ENCODE results near the gene TNIP1.

The TNIP1 gene

DNA sequence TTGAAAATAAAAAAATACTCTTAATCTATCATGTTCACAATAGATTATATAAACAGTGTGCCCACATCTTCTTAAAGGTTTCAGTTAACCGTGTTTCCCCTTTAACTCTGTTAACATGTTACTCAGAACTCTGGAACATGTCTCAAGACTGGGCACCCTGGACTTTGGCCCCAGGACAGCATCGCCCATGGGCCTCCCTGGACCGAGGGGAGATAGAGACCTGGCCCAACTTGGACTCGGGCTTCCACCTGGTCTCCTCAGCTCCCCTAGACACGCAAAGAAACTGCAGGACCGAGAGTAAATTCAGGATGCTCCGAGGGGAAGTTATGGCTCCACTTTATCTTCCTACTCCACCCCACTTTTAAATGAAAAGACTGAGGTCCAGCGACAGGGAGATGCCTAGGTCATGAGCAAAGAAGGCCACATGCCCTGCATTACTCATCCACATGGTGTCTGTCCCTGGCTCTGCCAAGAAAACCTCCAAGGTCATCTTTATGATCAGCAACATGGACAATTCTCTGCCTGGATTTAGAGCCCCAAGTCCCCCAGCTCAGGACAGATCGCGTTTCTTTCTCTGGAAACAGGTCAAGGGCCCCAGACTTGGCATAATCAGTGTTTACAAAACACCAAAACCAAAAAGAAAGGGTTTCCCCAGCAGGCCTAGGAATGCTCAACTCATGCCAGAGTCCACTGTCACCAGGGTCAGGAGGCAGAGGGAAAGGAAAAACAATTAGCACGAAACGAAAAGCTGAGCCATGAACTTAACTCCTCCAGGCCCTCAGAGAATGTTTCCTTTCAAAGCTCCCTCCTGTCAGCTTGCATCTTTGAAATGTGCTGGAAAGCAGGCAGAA, 43.0 kb downstream of the TNIP1 start:
- DNase-seq = no peak

DNA sequence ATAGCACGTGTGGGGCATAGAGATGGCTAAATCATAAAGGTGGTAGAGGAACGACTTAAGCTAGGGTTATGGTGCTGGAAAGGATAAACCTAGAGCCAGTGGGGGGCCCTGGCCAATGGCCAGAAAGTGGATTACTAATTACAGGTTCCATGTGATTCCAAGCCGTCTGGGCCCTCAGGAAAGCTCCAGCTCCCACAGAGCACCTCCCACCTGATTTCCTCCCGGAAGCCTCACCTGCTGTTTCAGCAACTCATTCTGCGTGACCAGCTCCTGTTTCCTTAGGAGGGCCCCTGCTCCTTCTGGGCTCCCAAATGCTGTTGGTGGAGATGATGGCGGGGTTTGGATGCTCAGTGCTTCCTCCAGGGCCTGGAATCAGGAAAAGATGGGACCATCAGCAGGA, 44.3 kb downstream of the TNIP1 start:
- DNase-seq = no peak

DNA sequence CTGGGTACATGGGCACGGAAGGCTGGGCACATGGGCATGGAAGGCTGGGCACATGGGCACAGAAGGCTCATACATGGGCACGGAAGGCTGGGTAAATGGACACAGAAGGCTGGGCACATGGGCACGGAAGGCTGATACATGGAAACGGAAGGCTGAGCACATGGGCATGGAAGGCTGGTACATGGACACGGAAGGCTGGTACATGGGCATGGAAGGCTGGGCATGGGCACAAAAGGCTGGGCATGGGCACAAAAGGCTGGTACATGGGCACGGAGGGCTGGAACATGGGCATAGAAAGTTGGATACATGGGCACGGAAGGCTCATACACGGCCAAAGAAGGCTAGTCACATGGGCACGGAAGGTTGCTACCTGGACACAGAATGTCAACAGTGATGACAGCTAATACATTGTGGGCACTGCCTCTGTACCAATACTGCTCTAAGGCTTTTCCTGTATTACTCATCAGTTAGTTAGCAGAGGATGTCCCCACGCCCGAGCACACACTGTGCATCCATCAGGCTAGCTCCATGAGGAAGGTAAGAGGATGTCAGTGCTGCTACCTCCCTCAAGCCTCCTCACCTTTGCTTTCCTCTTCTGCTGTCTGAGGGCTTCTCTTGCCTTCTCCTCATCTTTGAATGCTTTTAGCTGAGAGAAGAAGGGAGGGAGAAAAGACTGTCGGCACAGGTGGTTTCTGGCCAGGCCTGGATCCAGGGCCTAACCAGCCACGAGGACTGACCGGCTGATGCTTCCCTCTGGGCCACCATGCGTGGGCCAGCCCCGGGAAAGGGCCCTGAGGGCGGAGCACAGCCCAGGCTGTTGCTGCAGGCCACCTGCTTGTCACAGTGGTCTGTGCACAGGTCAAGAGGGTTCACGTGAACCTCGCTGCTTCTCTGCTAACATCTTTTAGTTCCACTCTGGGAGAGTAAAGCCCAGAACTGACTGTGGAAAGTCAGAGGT, 46.1 kb downstream of the TNIP1 start:
- DNase-seq = no peak

DNA sequence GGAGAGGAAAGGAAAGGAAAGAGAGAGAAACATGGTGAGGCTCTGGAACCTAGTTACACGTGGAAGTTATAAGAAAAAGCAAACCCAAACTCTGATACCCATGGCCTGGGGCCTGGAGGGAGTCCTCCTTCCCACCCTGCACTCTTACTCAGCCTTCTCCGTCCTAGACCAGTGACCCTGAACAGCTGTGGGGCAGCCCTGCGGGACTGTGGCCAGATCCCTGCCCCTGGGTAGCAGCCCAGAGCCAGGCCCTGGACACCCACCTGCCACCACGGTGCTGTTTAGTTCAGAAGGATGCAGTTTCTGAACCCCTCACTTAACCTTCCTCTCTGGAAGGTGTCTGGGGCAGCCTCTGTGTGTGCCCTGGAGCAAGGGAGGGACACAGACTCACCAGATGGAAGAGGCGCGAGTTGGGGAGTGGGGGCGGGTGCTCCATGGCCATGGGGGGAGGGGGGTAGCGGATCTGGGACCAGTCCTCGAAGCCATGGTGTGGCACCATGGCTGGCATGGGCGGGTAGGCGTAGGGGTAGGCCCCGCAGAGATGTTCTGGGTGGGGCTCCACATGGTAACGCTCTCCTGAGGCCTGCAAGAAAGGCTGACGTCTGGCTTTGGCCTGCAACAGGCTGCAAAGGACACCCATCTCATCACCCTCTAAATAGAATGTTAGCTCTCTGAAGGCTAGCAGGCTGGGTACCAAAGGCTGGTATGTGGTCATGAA, 47.5 kb downstream of the TNIP1 start:
- DNase-seq = no peak

DNA sequence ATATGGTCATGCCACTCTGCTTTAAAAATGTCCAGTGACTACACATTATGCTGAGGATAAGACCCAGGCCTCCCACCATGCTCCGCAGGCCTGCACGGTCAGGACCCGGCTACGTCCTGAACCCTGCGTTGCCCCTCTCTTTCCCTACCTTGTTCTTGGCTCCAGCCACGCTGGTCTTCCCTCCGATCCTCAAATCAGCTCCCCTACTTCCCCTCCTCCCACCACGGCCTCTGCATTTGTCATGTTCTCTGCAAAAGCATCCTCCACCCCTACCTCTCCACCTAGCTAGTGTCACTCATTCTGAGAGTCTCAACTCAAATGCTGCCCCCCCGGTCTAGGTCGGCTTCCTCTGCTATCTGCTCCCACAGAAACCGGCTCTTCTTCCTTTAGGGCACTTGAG, 49.3 kb downstream of the TNIP1 start:
- DNase-seq = no peak

DNA sequence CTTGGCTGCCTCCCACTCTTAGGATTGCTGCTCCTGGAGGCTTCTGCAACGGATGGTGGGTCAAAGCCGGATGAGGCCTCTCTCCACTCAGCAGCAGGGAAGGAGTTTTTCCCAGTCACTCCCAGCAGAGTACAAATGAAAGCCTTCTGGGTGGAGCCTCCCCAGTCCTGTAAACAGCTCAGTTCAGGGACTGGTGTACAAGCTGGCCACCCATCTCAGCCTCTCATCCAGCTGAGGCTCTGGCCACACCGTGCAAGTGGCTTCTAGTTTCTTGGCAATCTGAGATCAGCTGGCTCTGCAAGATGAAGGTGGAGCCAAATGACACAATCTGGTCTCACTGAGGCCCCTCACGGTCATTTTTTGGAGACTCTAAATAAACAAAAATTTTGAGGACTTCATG, 50.5 kb downstream of the TNIP1 start:
- no peak for DNase-seq

DNA sequence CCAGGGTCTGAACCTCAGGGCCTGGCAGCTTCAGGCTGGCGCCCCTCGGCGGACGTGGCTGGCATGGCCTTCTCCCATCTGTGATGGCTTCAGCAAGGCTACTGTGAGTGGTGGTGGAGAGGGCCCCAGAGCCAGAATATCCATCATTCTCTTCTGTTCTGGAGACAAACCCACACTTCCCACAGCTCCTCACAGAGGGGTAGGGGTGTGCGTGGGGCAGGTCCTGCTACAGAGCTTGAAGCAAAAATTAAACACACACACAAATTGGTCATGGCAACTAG, 50.8 kb downstream of the TNIP1 start:
- DNase-seq = no peak

DNA sequence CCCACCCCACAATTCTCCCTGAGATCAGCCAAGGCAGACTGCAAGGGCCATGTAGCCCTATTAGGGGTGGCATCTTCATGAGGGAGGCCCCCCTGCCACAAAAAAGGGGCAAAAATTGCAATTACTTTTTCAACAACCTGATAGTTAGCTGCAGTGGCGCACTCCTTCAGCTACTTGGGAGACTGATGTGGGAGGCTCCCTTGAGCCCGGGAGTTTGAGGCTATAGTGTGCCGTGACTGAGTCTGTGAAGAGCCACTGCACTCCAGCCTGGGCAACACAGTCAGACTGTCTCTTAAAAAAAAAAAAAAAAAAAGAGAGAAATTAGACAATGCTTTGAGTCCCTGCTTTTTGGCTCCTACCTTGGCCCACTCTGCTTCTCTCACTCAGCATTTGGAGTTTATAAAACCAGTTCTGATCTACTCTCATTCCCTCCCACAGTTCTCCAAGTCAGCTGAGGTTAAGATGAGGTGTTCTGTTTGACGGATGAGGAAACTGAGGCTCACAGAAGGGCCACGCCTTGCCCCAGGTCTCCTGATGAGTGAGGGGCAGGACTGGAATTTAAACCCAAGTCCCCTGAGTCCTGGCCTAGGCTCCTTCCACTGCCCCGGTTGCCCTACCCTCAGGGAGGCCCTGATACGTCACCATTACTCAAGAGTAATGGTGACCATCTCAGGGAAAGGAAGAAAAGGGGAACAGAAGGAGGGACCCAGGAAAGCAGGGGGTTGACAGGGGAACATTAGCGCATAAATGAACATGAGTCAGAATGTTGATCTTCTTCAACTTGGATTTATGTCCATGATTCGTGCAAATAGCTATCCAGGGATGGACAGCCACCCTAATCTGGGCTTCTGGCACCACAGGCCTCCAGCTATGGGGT, 51.4 kb downstream of the TNIP1 start:
- no peak for DNase-seq

DNA sequence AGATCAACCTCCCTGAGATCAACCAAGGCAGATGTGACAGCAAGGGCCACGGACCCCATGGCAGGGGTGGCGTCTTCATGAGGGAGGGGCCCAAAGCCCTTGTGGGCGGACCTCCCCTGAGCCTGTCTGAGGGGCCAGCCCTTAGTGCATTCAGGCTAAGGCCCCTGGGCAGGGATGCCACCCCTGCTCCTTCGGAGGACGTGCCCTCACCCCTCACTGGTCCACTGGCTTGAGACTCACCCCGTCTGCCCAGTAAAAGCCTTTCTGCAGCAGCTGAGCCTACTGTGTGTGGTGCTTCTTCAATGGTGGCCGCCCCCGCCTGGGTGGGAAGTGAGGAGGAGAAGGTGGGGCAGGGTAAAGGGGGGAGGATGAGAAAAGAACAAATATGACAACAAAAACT, 52.1 kb downstream of the TNIP1 start:
- DNase-seq = no peak

DNA sequence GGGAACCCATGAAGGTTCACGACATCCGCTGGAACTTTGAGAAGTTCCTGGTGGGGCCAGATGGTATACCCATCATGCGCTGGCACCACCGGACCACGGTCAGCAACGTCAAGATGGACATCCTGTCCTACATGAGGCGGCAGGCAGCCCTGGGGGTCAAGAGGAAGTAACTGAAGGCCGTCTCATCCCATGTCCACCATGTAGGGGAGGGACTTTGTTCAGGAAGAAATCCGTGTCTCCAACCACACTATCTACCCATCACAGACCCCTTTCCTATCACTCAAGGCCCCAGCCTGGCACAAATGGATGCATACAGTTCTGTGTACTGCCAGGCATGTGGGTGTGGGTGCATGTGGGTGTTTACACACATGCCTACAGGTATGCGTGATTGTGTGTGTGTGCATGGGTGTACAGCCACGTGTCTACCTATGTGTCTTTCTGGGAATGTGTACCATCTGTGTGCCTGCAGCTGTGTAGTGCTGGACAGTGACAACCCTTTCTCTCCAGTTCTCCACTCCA, 52.8 kb downstream of the TNIP1 start:
- DNase-seq = no peak

DNA sequence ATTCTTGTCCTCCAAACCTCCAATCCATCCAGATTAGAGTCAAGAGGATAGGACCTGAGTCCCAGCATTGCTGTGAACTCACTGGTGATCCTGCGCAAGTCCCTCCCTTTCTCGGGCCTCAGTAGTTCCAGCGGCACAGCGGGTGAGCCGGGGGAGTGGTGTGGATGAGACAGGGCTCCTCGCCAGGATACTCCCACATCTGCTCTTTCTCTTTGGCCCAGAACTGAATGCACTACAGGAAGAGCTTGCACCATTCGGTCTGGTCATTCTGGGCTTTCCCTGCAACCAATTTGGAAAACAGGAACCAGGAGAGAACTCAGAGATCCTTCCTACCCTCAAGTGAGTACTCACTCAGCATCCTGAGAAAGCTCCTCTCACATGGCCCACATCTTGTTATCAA, 54.2 kb downstream of the TNIP1 start:
- DNase-seq = no peak

DNA sequence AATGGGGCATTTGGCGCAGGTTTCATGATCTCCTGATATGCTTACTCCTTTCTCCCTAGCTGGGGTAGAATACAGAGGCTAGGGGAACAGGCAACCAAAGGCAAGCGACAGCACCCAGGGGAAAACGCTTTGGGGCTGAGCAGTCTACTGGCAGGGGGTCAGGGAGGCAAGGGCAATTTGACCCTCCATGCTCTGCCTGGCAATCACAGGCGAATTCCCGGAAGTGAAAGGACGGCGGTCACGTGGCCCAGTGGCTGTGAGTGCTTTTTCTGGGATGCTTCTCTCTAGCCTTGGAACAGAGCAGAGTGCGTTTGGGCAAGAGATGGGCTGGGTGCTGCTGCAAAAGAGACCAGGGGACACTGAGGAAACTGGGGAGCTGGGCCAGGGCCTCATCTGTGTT, 54.7 kb downstream of the TNIP1 start:
- no peak for DNase-seq

DNA sequence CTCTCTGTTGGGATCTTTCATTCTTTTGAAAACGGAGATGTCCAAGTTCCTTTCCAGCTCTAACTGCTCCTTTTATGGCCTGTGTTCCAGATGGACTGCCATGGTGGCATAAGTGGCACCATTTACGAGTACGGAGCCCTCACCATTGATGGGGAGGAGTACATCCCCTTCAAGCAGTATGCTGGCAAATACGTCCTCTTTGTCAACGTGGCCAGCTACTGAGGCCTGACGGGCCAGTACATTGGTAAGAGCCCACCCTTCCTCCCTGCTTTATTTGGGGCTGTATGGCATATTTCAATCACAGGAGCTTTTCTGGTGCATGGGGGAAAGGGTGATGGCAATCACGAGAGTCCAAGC, 55.6 kb downstream of the TNIP1 start:
- no peak for DNase-seq

DNA sequence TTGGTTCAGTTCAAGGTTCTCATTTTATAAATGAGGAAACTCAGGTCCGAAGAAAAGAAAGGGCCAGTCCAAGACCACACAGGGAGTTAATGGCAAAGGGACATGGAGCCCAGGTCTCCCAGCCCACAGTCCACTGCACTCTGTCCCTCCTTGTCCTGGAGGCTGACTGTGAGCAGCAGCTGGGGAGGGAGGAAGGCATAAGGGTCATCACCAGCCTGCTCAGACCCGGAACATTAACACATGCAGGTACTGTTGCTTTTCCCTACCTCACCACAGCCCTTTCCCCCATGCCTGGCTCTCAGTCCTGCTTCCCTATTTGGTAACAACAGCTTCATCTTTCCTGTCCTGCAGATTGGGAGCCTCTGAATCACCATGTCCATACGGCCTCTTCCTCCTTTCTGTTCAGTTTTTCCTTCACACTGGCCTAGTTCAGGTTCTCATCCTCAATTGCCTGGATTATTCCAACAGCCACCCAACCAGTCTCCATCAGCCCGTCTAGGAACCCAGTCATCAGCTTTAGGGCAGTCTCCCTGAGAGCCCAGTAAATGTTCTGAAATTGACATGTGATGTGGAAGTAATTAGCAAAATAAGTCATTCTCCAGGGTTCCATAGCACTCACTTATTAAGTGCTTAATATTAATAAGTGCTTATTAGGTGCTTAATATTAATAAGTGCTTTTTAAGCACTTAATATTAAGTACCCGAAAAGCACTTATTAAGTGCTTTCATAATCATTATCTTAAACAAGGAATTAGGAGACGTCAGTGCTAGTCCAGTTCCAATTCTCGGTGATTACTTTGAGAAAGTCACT, 56.2 kb downstream of the TNIP1 start:
- no peak for DNase-seq

DNA sequence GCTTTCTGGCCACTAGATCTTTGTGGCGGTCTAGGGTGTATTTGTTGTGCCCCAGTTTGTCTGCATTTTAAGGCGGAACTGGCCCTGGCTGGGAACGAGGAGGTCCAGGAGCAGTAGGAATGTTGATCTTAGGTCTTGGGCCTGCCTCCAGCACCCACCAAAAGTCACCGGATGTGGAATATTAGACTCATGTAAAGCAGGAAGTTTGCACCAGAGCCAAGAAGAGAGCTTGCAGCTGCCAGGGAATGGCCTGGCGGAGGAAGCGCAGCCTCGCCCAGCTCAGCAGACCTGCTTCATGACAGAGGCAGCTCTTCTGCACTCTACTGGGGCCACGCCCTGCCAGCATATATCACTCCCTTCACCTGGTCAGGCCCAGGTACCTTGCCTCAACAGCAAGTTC, 57.2 kb downstream of the TNIP1 start:
- no peak for DNase-seq

DNA sequence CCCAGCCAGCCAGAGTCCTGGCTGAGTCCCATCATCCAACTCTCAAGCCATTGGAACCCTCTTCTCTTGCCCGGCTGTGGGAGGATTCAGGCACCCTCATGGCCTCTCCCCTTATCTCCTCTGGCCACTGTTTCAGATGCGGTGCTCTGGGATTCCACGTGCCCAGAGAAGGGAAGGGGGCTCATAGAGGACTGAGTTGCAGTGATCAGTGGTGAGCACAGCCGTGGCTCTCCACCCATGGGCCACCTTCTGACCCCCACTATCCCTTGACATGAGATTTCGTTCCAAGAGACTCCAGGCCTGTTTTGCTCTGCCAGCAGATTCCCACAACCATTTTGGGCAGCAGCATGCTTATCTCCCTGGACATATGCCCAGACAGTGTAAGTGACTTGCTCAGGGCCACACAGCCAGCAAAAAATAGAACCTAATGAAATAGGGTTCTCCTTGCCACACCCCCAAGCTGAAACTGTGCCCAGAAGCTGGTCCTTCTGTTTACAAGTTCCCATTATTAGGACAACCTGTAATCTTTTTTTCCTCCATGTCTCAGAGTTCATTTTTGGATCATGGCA, 57.7 kb downstream of the TNIP1 start:
- DNase-seq = no peak

DNA sequence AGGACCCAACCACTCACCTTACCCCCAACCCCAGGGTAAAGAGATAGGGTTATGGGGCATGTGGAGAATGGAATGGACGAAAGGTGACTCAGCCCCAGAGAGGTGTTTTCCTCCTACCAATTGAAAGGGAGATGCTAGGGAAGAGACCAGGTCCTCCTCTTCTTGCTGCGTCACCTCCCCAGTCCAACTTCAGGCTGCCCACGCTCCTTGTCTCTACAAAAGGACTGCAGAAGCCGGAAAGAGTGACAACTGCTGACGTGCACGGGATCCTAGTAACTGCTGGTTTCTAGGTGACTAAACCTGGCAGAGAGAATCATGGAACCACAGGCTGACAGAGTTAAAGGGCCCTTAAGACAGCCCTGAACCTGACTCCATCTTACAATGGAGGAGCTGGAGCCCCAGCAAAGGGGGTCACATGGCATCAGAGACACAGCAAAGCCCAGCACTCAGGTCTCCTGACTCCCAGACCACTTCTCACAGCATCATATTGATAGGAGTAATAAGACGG, 58.3 kb downstream of the TNIP1 start:
- no peak for DNase-seq

DNA sequence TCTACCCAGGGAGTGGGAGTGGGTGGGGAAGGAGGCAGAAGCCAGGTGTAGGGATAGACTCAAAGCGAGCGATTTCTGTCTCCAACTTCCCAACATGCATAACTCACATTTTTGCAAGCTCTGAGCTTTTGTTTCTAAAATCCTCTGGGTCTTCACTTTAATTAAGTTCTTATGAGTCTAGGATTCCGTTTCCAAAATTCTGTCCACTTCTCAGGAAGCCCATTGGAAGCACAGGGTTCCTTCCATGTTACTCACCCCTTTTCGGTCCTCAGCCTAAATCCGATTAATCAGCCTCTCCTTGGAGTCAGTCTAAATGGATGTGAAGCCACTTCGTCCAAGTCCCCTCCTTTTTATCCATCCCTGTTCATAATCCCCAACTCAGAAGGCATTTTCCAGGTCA, 59.1 kb downstream of the TNIP1 start:
- no peak for DNase-seq

DNA sequence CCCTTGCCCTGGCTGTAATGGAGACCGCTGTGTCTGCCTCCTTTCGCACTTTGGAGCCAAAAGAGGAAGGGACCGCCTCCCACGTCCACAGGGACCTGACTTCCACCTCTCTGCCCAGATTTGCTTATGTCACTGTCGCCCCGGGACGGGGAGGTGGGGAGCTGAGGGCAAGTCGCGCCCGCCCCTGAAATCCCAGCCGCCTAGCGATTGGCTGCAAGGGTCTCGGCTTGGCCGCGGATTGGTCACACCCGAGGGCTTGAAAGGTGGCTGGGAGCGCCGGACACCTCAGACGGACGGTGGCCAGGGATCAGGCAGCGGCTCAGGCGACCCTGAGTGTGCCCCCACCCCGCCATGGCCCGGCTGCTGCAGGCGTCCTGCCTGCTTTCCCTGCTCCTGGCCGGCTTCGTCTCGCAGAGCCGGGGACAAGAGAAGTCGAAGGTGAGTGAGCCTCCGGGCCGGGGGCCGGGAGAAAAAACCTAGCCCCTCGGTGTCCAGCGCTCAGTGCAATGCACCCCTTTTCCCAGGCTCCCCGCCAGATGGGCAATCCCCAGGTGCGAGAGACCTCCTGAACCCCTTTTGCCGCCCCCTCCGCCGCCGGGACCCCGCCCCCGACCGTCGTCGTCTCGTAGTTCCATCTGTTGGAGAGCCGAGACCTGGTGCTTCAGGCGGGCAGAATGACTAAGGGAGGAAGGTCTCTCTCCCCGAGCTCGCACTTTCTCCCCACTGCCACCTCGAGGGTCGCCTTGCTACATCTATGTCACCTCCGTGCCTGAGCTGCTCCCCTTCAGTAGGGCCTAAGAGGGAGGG, 60.3 kb downstream of the TNIP1 start, which contains the start of gene GPX3:
TSS of gene GPX3 (plus strand) at position 288 of the 807 bp plus-strand sequence. CDS start at position 352, 64 bp downstream.
- DNase-seq = peak; percentile 31

DNA sequence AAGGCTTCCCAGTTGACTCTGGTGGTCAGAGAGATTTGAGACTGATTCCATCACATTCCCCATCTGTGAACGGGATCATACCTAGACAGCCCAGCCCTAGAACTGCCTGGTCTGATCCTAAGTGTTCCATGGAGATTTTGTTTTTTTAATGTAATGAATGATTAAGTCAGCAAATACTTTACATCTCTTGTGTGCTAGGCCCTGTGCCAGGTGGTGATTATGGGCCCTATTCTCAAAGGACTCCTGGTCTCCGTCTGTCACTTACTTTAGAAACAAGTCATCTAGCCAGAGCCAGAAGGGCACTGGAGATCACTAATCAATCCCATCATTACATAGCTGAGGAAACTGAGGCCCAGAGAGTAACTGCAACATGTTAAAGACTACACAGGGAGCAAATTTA, 61.5 kb downstream of the TNIP1 start:
- peak; percentile 31 for DNase-seq

Data from fibroblast of upper back skin (primary cell).